HS-27A (cell line): ENCODE results near the gene POMP.
"Not testable (repeated sequence)": the region's sequence is repeated elsewhere in the genome, so short reads cannot be mapped to it uniquely, and the experiment has no call there.

Experiments
- DNase-seq: peaks from one replicate; pipeline ENCODE4 v3.0.0-alpha.2; 2012; ENCODE audit warnings: low read depth, missing footprints

Gene POMP

DNA sequence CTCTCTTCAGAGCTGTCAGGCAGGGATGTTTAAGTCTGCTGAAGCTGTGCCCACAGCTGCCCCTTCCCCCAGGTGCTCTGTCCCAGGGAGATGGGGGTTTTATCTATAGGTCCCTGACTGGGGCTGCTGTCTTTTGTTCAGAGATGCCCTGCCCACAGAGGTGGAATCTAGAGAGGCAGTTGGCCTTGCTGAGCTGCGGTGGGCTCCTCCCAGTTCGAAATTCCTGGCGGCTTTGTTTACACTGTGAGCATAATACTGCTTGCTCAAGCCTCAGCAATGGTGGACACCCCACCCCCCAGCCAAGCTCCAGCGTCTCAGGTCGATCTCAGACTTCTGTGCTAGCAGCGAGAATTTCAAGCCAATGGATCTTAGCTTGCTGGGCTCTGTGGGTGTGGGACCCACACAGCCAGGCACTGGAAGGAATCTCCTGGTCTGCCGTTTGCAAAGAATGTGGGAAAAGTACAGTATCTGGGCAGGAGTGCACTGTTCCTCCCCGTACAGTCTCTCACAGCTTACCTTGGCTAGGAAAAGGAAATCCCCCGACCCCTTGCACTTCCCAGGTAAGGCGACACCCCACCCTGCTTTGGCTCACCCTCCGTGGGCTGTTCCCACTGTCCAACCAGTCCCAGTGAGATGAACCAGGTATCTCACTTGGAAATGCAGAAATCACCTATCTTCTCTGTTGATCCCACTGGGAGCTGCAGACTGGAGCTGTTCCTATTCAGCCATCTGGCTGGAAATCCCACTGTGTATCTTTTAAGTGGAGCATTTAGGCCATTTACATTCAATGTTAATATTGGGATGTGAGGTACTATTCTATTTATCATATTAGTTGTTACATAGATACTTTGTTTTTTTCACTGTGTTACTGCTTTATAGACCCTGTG, 34.9 kb downstream of the POMP start:
- not testable (repeated sequence) for DNase-seq

- no peak for DNase-seq
Observed at GRCh38 chr13:28697441-28697840, 38.5 kb downstream of the POMP start.

GRCh38 chr13:28699246-28699645, 40.3 kb downstream of the POMP start:
- no peak for DNase-seq

DNA sequence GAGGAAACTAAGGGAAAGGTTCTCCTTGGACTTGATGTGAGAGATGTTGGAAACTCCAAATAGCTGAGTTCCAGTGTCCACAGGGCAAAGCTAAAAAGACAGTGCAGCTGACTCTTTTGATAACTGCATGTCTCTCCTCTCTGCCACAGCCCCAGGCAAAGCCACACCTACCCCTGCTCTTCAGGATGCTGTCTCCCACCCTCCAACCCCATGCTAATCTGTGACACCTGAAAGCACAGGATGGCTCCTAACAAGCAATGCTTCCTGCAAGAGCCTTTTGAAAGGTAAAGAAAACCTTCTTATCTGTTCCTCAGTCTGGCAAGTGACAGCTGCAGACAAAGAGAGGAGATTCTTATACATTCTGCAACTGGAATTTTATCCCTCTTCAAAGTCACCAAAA, 45.4 kb downstream of the POMP start:
- no peak for DNase-seq

- DNase-seq, result no peak
Observed at GRCh38 chr13:28704919-28705318, 46.0 kb downstream of the POMP start.

GRCh38 chr13:28705461-28706083, 46.6 kb downstream of the POMP start:
- no peak for DNase-seq

DNA sequence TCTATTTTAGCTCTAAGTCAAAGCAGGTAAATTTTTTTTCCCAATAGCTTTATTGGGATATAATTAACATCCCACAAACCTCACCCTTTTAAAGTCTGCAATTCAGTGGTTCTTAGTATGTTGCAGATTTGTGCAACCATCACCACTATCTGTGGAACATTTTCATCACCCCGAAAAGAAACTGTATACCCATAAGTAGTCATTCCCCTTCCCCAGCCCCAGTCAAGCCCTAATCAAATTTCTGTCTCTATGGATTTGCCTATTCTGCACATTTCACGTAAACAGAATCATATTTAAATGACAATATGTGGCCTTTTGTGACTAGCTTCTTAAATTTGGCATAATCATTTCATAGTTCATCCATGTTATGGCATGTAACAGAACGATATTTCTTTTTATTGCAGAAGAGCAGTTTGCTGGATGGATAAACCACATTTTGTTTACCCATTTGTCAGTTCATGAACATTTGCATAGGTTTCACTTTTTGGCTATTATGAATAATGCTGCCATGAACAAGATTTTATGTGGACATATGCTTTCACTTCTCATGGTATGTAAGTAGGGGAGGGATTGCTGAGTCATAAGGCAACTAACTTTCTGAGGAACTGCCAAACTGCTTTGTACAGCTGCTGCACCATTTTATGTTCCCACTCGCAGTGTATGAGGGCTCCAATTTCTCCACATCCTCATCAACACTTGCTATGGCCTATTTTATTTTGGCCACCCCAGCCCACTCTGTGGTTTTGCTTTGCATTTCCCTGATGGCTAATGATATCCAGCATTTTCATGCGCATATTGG, 48.9 kb downstream of the POMP start:
- DNase-seq, result no peak

DNA sequence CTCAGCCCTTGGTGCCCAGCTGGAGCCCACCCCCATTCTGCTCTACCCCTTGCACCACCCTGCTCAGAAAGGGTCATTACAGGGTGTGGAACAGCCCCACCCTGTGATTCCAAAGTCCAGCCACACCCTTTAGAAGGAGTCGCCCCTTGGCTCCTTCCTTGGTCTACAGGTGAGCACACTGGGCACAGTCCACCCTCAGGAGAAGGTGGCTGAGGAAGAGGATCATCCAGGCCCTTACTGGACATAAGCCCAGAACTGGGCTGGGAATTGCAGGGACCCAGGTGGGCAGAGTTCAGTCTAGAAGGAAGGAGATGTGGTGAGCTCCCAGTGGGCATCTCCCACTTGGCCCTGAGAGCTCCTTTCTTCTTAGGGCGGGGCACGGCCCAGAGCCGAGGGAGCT, 51.2 kb downstream of the POMP start:
- no peak for DNase-seq

- DNase-seq, result no peak
Observed at GRCh38 chr13:28714651-28715050, 55.7 kb downstream of the POMP start.

DNA sequence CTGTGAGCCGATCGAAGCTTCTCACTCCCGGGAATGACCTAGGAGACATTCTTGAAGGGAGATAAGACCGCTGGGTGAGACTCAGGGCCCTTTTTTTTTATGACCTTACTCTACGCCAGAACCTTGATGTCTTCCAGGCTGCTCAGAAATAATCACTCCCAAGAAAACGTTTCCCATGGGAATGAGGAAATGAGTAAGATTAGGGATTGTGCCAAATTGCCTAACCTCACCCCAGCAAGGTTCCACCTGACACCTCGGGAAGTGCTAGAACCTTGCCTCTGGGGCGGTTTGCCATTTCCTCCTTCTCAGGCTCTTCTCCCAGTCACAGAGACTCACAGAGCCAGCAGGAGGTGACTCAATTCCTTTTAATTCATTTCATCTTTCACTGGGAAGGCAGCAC, 57.6 kb downstream of the POMP start:
- no peak for DNase-seq

GRCh38 chr13:28717170-28717569, 58.2 kb downstream of the POMP start:
- DNase-seq, result no peak

GRCh38 chr13:28718196-28718542, 59.2 kb downstream of the POMP start:
- no peak for DNase-seq

GRCh38 chr13:28718543-28719226, 59.8 kb downstream of the POMP start, which contains the start of gene SLC46A3:
SLC46A3 (minus strand) TSS chr13:28718970; CDS start chr13:28717998, 972 bp downstream.
- peak; percentile 74 for DNase-seq

GRCh38 chr13:28719227-28720055, 60.5 kb downstream of the POMP start:
- DNase-seq, result no peak

DNA sequence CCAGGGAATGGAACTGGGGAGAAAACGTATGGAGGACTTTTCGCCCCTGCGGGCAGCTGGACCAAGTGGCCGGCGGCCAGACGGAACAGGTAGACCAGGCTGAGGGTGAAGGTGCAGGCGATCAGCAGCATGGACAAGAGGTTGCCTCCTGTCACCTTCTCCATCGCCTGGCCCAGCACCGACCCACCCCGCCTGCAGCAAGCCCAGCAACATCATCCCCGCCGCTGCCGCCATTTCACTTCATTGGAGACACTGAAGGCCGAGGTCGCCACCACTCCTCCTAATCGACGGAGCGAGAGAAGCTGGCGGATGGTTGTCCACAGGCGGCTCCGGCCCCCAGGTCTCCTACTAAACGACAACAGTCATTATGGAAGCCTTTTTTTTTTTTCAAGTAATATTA, 64.9 kb downstream of the POMP start:
- no peak for DNase-seq

DNA sequence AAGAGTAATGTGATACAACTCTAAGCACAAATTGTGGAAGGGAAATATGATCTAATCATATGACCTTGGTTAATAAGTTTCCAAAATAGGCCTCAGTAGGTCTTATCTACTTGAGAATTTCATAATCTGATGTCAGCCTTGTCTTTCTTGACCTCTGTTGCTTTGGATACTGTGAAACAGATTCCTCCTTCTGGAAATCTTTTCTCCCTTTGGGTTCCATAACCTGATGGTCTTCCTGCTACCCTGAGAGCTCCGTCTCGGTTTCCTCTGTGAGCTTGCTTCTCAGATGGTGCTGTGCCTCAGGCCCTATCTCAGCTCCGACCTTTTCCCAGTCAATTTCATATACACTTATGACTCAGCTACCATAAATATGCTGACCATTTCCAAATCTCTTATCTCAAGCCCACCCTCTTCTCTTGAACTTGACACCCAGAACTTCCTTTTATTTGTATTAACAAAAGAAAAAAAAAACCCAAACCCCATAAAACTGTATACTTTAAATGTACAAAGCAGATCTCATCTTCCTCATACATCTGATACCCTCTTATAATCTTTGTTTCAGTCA, 66.2 kb downstream of the POMP start:
- DNase-seq, result no peak
